Glutamatergic neuron (in vitro differentiated cells): ENCODE data around the gene MYO5C. TPM values are rescaled to one million over a fixed set of nuclear protein-coding genes. Genes with fewer than 3 reads are reported as not detected.
A peak's percentile ranks its signal among the peaks of the same experiment; 100 is the strongest.

ENCODE experiments used
- DNase-seq: peaks from one replicate; pipeline ENCODE4 v3.0.0; 2022
- H3K27ac Mint-ChIP-seq: one replicate; pipeline ENCODE4 v1.8.0; 2020; ENCODE audit warnings: mild to moderate bottlenecking, mixed read lengths, inconsistent platforms; ENCODE audit not compliant: unreplicated experiment
- H3K27me3 Mint-ChIP-seq: one replicate; pipeline ENCODE4 v1.8.0; 2020; ENCODE audit warnings: mild to moderate bottlenecking, moderate library complexity, mixed read lengths, inconsistent platforms; ENCODE audit not compliant: unreplicated experiment
- H3K36me3 Mint-ChIP-seq: one replicate; pipeline ENCODE4 v1.8.0; 2020; ENCODE audit warnings: mild to moderate bottlenecking, mixed read lengths, inconsistent platforms; ENCODE audit not compliant: unreplicated experiment
- H3K4me1 Mint-ChIP-seq: one replicate; pipeline ENCODE4 v1.8.0; 2020; ENCODE audit warnings: mild to moderate bottlenecking, low read depth, mixed read lengths, inconsistent platforms; ENCODE audit not compliant: unreplicated experiment
- H3K4me3 Mint-ChIP-seq: one replicate; pipeline ENCODE4 v1.8.0; 2020; ENCODE audit warnings: mild to moderate bottlenecking, mixed read lengths, inconsistent platforms; ENCODE audit not compliant: unreplicated experiment
- H3K9me3 Mint-ChIP-seq: one replicate; pipeline ENCODE4 v1.8.0; 2020; ENCODE audit warnings: mild to moderate bottlenecking, moderate library complexity, mixed read lengths, inconsistent platforms; ENCODE audit not compliant: unreplicated experiment
- CTCF ChIP-seq: fragments of 200-600 bp; sonication (generic); IDR thresholded peaks from one replicate; pipeline ENCODE4 v1.5.0; 2021; ENCODE audit not compliant: partially characterized antibody, unreplicated experiment
- total RNA-seq: library from RNA; stranded (reverse); fragmentation: NEBNext Ultra II Directional; extraction: Animal tissue kit (Norgen Biotek cat#: 25700); gene quantifications from one replicate; pipeline ENCODE4 v1.2.1, GENCODE V29; 2021; ENCODE audit not compliant: unreplicated experiment

Gene MYO5C
- total RNA-seq, 1 donor from 2014 or later: 0.66 TPM

GRCh38 chr15:52233405-52233804 lies 62.2 kb downstream of the MYO5C start:
- Mint-ChIP-seq H3K9me3 (no peaks in the 10 kb centered on the region), H3K27ac (no peak overlapping the region), H3K36me3 (no peaks in the 10 kb centered on the region), H3K4me3 (no peak overlapping the region), H3K27me3 (no peaks in the 10 kb centered on the region), H3K4me1 (no peaks in the 10 kb centered on the region)
- DNase-seq: no peak
- no peak for TF ChIP-seq CTCF

GRCh38 chr15:52232327-52232726 lies 63.3 kb downstream of the MYO5C start:
- no peak for DNase-seq
- Mint-ChIP-seq H3K9me3 (no peaks in the 10 kb centered on the region), H3K4me3 (no peak overlapping the region), H3K4me1 (peaks cover 1% of the 10 kb centered on the region), H3K36me3 (no peaks in the 10 kb centered on the region), H3K27me3 (peaks cover 1% of the 10 kb centered on the region), H3K27ac (no peak overlapping the region)
- no peak for TF ChIP-seq CTCF

GRCh38 chr15:52230073-52230472 lies 65.5 kb downstream of the MYO5C start:
- Mint-ChIP-seq H3K27ac (no peak overlapping the region), H3K4me1 (peaks cover 1% of the 10 kb centered on the region), H3K36me3 (no peaks in the 10 kb centered on the region), H3K27me3 (peaks cover 1% of the 10 kb centered on the region), H3K9me3 (no peaks in the 10 kb centered on the region), H3K4me3 (no peak overlapping the region)
- TF ChIP-seq CTCF: no peak
- DNase-seq: no peak

- TF ChIP-seq CTCF: no peak
- no peak for DNase-seq
- Mint-ChIP-seq H3K9me3 (no peaks in the 10 kb centered on the region), H3K4me1 (peaks cover 1% of the 10 kb centered on the region), H3K36me3 (no peaks in the 10 kb centered on the region), H3K4me3 (no peak overlapping the region), H3K27ac (no peak overlapping the region), H3K27me3 (peaks cover 1% of the 10 kb centered on the region)
These were observed 66.7 kb downstream of the MYO5C start for GRCh38 chr15:52228921-52229320.

- peaks cover 1% of the 10 kb centered on the region for H3K27me3 Mint-ChIP-seq
- H3K27ac Mint-ChIP-seq: no peak overlapping the region
- H3K4me1 Mint-ChIP-seq: peaks cover 1% of the 10 kb centered on the region
- no peaks in the 10 kb centered on the region for H3K9me3 Mint-ChIP-seq
- DNase-seq: peak; percentile 63
- no peaks in the 10 kb centered on the region for H3K36me3 Mint-ChIP-seq
- TF ChIP-seq CTCF: peak; percentile 77
- H3K4me3 Mint-ChIP-seq: no peak overlapping the region
These were observed 68.1 kb downstream of the MYO5C start for GRCh38 chr15:52227456-52227855.
